ENCODE data around the gene GTF2H2. TPM values are rescaled to one million over a fixed set of nuclear protein-coding genes. Genes with fewer than 3 reads are reported as not detected.

Gene GTF2H2
- total RNA-seq: 27.8 and 32.0 TPM in 2 replicates

GRCh38 chr5:71067262-71067928 is at the start of gene GTF2H2:
Gene GTF2H2, minus strand, starts transcription at chr5:71067676. Its CDS starts 4,913 bp downstream, at chr5:71062763.

GRCh38 chr5:71025289-71025953 is 42.1 kb downstream of the GTF2H2 start, which contains the start of gene NAIP:
Gene NAIP, minus strand, starts transcription at chr5:71025339. Its CDS starts 12,424 bp downstream, at chr5:71012915.

Other genes starting within 250 kb of the GTF2H2 start
- 4.4 and 6.6 TPM in 2 replicates for gene SERF1A, start 167.0 kb downstream of the GTF2H2 start, total RNA-seq
- gene SMN1, start 142.6 kb downstream of the GTF2H2 start, total RNA-seq: 22.8 and 35.8 TPM in 2 replicates
- gene NAIP, start 42.3 kb downstream of the GTF2H2 start, total RNA-seq: 2.2 and 5.1 TPM in 2 replicates

Measured in subcutaneous preadipocyte (primary cell).